Lung (tissue), 12 donors: ENCODE results near the gene FDXR. TPM values are rescaled to one million over a fixed set of nuclear protein-coding genes. Genes with fewer than 3 reads are reported as not detected.

ENCODE experiments used
- ATAC-seq: fragments of 200-7000 bp; cut with Tn5 transposase; one replicate; pipeline ENCODE4 v1.9.1; 2020; ENCODE audit warnings: moderate number of reproducible peaks; ENCODE audit not compliant: insufficient read depth, low FRiP score
- DNase-seq, 3 donors: peaks; one replicate each; pipeline ENCODE4 v3.0.0-alpha.2; 2013 to 2017
- H3K27ac ChIP-seq, 2 donors: one replicate each; pipeline ENCODE4 v1.5.1; 2013; ENCODE audit warnings: mild to moderate bottlenecking in 2 of 2, moderate library complexity in 2 of 2, control low read depth in 1 of 2, inconsistent platforms in 1 of 2, low read depth in 1 of 2, low read length in 1 of 2
- H3K27me3 ChIP-seq, 3 donors: one replicate each; pipeline ENCODE4 v1.5.1; 2013; ENCODE audit warnings: low read length in 2 of 3; ENCODE audit not compliant: control insufficient read depth in 3 of 3, insufficient read depth in 3 of 3
- H3K36me3 ChIP-seq, 4 donors: one replicate each; pipeline ENCODE4 v1.5.1; 2013; ENCODE audit warnings: low read length in 4 of 4, mild to moderate bottlenecking in 1 of 4, moderate library complexity in 1 of 4; ENCODE audit not compliant: control insufficient read depth in 4 of 4, insufficient read depth in 4 of 4
- H3K4me1 ChIP-seq, 5 donors: one replicate each; pipeline ENCODE4 v1.5.1; 2013; ENCODE audit warnings: low read length in 5 of 5, mild to moderate bottlenecking in 2 of 5, moderate library complexity in 1 of 5; ENCODE audit not compliant: control insufficient read depth in 5 of 5, insufficient read depth in 5 of 5
- H3K4me3 ChIP-seq: one replicate; pipeline ENCODE4 v1.5.1; 2013; ENCODE audit warnings: mild to moderate bottlenecking, control low read depth, moderate library complexity
- H3K9ac ChIP-seq, 2 donors: one replicate each; pipeline ENCODE4 v1.5.1; 2013; ENCODE audit warnings: low read length in 2 of 2, control low read depth in 1 of 2; ENCODE audit not compliant: insufficient read depth in 1 of 2
- H3K9me3 ChIP-seq, 4 donors: one replicate each; pipeline ENCODE4 v1.5.1; 2013; ENCODE audit warnings: low read length in 3 of 4, mild to moderate bottlenecking in 1 of 4, moderate library complexity in 1 of 4; ENCODE audit not compliant: control insufficient read depth in 4 of 4, insufficient read depth in 3 of 4
- WGBS, 2 donors: extraction: QIAGEN DNeasy Blood & Tissue Kit; methylation state at CpG; one replicate each; pipeline ENCODE4 v1.1.7; 2013; 5-methylcytosine and 5-hydroxymethylcytosine counted together
- polyA plus RNA-seq, 2 donors: library from polyadenylated mRNA; stranded (reverse); fragments of 200-250 nt; gene quantifications; one replicate each; pipeline ENCODE4 v1.2.1, GENCODE V29; 2013
- total RNA-seq, 2 donors: library from RNA; depleted of rRNA in 1 of 2; stranded (reverse); fragments of >200 nt in 1 of 2; gene quantifications; one replicate each; pipeline ENCODE4 v1.2.1, GENCODE V29; 2014 to 2021
- TF ChIP-seq, protein P1 (sequence below): IDR thresholded peaks from 2 replicates; pipeline ENCODE4 v1.5.1; 2012; ENCODE audit warnings: mild to moderate bottlenecking; ENCODE audit errors: control extremely low read depth, extremely low read depth
- donor health status: control.
- donor health status: control.
- donor health status: Bipolar disorder and iron deficiency.
- donor health status: healthy.
- donor health status: DM: yes; HTN: yes; CAD: no.

FDXR gene
- total and polyA plus RNA-seq, 4 donors, result 7.8 to 17.5 (median 10.7) TPM

DNA sequence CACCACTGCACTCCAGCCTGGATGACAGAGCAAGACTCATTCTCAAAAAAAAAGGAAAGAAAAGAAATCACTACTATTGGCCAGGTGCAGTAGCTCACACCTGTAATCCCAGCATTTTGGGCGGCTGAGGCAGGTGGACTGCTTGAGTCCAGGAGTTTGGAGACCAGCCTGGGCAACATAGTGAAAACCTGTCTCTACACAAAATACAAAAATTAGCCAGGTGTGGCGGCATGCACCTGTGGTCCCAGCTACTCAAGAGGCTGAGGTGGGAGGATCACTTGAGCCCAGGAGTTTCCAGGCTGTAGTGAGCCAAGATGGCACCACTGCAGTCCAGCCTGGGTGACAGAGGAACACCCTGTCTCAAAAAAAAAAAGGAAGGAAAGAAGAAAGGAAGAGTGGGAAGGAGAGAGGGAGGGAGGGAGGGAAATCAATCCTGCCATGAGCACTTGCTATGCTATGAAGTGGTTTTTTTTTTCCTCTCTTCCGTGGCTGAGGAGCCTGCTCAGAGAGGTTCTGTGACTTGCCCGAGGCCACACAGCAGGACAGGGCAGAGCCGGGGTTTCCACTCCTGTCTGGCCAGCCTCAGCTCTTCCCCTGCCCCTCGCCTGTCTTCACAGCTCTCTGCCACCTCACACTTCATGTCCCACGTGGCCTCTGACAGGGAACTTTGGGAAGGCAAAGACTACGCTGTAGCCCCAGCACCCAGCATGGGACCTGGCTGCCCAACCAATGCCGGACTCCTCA, 24.0 kb downstream of the FDXR start:
- Histone ChIP-seq H3K36me3 (no peaks in the 10 kb centered on the region), H3K27ac (no peak overlapping the region), H3K9me3 (peaks cover 0 to 6% (median 0%) of the 10 kb centered on the region in 4 donors), H3K4me3 (no peak overlapping the region), H3K4me1 (peaks cover 0 to 5% (median 0%) of the 10 kb centered on the region in 5 donors), H3K9ac (no peak overlapping the region), H3K27me3 (peaks cover 6 to 31% (median 16%) of the 10 kb centered on the region in 3 donors)
- DNase-seq, result no peak
- 64 to 73% methylated on average over 9 of the region's 9 CpGs for WGBS, 2 donors
- TF ChIP-seq, protein P1, sequence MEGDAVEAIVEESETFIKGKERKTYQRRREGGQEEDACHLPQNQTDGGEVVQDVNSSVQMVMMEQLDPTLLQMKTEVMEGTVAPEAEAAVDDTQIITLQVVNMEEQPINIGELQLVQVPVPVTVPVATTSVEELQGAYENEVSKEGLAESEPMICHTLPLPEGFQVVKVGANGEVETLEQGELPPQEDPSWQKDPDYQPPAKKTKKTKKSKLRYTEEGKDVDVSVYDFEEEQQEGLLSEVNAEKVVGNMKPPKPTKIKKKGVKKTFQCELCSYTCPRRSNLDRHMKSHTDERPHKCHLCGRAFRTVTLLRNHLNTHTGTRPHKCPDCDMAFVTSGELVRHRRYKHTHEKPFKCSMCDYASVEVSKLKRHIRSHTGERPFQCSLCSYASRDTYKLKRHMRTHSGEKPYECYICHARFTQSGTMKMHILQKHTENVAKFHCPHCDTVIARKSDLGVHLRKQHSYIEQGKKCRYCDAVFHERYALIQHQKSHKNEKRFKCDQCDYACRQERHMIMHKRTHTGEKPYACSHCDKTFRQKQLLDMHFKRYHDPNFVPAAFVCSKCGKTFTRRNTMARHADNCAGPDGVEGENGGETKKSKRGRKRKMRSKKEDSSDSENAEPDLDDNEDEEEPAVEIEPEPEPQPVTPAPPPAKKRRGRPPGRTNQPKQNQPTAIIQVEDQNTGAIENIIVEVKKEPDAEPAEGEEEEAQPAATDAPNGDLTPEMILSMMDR, result no peak
- no peak for ATAC-seq

- Histone ChIP-seq H3K9ac (no peak overlapping the region), H3K9me3 (peaks cover 0 to 2% (median 0%) of the 10 kb centered on the region in 4 donors), H3K4me1 (peaks cover 0 to 12% (median under 1%) of the 10 kb centered on the region in 5 donors), H3K27ac (no peak overlapping the region), H3K27me3 (peaks cover 0 to 24% (median 8%) of the 10 kb centered on the region in 3 donors), H3K36me3 (no peaks in the 10 kb centered on the region), H3K4me3 (no peak overlapping the region)
- TF ChIP-seq, protein P1, result no peak
- 94 to 96% methylated on average over 16 of the region's 16 CpGs for WGBS, 2 donors
- DNase-seq (no peak), ATAC-seq (no peak)
Measured at GRCh38 chr17:74846621-74847020, 26.2 kb downstream of the FDXR start.

DNA sequence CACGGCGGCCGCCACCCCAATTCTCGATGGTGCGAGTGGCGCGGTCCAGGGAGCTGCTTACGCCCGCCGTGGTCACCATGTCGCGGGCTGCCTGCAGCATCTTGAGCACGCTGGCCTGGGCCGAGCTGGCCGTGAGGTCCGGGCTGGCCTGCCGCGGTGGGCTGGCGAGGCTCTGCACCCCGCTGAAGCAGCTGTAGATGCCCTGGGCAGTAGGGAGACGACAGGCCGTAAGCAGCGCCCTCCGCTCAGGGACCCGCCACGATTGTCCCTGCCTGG, 29.5 kb downstream of the FDXR start:
- Histone ChIP-seq H3K27me3 (peaks cover 0 to 10% (median 8%) of the 10 kb centered on the region in 3 donors), H3K4me3 (no peak overlapping the region), H3K9me3 (no peaks in the 10 kb centered on the region), H3K4me1 (peaks cover 4 to 23% (median 12%) of the 10 kb centered on the region in 5 donors), H3K9ac (no peak overlapping the region), H3K27ac (no peak overlapping the region), H3K36me3 (peaks cover 0 to 4% (median 0%) of the 10 kb centered on the region in 4 donors)
- TF ChIP-seq, protein P1, result no peak
- no peak for ATAC-seq
- no peak for DNase-seq
- 35 to 38% methylated on average over 20 to 26 of the region's 26 CpGs for WGBS, 2 donors
